A549 (cell line): ENCODE results near the gene GPR37L1. TPM values are rescaled to one million over a fixed set of nuclear protein-coding genes. Genes with fewer than 3 reads are reported as not detected.
A peak's percentile ranks its signal among the peaks of the same experiment; 100 is the strongest.

ENCODE experiments used
- ATAC-seq, 2 experiments: fragments of 200-7000 bp in 1 of 2; fragments of >200 bp in 1 of 2; cut with Nextera tagmentation in 1 of 2; cut with Tn5 transposase in 1 of 2; 3 replicates each; pipeline versions ENCODE4 v1.8.0 to v1.9.1; 2018 to 2020; ENCODE audit warnings: mild to moderate bottlenecking in 1 of 2, moderate library complexity in 1 of 2
- CTCF ChIA-PET: fragments of 300-600 bp; sonication (Branson Sonifier 250); formaldehyde crosslinking; extraction: SDS; loops from one replicate; lab custom pipeline; 2021; ENCODE audit warnings: antibody characterized with exemption, inconsistent platforms; lab: Yijun Ruan, JAX
- POLR2A ChIA-PET: fragments of 350-600 bp; formaldehyde crosslinking; extraction: SDS; loops from one replicate; lab custom pipeline; 2021; ENCODE audit warnings: antibody characterized with exemption, inconsistent platforms; lab: Yijun Ruan, JAX
- DNase-seq, 2 experiments: peaks; one replicate each; pipeline versions ENCODE4 v3.0.0 to v3.0.0-alpha.2; 2011 to 2016; ENCODE audit warnings: low read depth in 1 of 2, low spot score in 1 of 2
- FAIRE-seq: peaks from 2 replicates; lab custom pipeline; 2011; peaks lifted over from hg19 to GRCh38; lab: Jason Lieb, UNC
- H3K27ac ChIP-seq, 2 experiments: fragments of >200 bp; sonication (Bioruptor Twin); formaldehyde crosslinking; 3 replicates each; pipeline ENCODE4 v1.5.1; 2016 to 2017
- H3K4me1 ChIP-seq: fragments of >200 bp; sonication (Bioruptor Twin); formaldehyde crosslinking; 3 replicates; pipeline ENCODE4 v1.6.1; 2016
- H3K4me2 ChIP-seq: fragments of >200 bp; sonication (Bioruptor Twin); formaldehyde crosslinking; 3 replicates; pipeline ENCODE4 v1.6.1; 2016
- H3K4me3 ChIP-seq: fragments of >200 bp; sonication (Bioruptor Twin); formaldehyde crosslinking; 3 replicates; pipeline ENCODE4 v1.5.1; 2016
- H3K9me3 ChIP-seq: fragments of >200 bp; sonication (Bioruptor Twin); formaldehyde crosslinking; 3 replicates; pipeline ENCODE4 v1.6.1; 2016
- ATOH8 ChIP-seq: fragments of 250-450 bp; sonication (Bioruptor Pico); IDR thresholded peaks from 2 replicates; pipeline ENCODE4 v1.5.0; 2020; ENCODE audit warnings: low read depth, mild to moderate bottlenecking, moderate library complexity
- BCL3 ChIP-seq: fragments of >200 bp; sonication (Bioruptor Twin); formaldehyde crosslinking; IDR thresholded peaks from 3 replicates; pipeline ENCODE4 v1.6.1; 2016
- CBX2 ChIP-seq: fragments of 200-600 bp; sonication (generic); IDR thresholded peaks from 2 replicates; pipeline ENCODE4 v1.6.1; 2016; ENCODE audit warnings: low read depth, mild to moderate bottlenecking, borderline replicate concordance
- CEBPB ChIP-seq, 2 experiments: fragments of >200 bp in 1 of 2; sonication (Bioruptor Twin) in 1 of 2; formaldehyde crosslinking in 1 of 2; IDR thresholded peaks; 2 replicates each; pipeline ENCODE4 v1.6.1; 2012 to 2016
- CHD4 ChIP-seq: fragments of 200-600 bp; sonication (generic); IDR thresholded peaks from 2 replicates; pipeline ENCODE4 v1.6.1; 2016; ENCODE audit warnings: antibody characterized with exemption, mild to moderate bottlenecking, borderline replicate concordance
- EHMT2 ChIP-seq: fragments of 200-600 bp; sonication (generic); IDR thresholded peaks from 2 replicates; pipeline ENCODE4 v1.6.1; 2016; ENCODE audit warnings: antibody characterized with exemption, low read depth, mild to moderate bottlenecking, moderate library complexity
- EP300 ChIP-seq, 2 experiments: fragments of >200 bp; sonication (Bioruptor Twin); formaldehyde crosslinking; IDR thresholded peaks; 2 replicates in 1 of 2; 3 replicates in 1 of 2; pipeline ENCODE4 v1.6.1; 2016 to 2017
- HDAC2 ChIP-seq: fragments of 200-600 bp; sonication (generic); IDR thresholded peaks from 2 replicates; pipeline ENCODE4 v1.6.1; 2016
- HMGXB4 ChIP-seq: fragments of 250-450 bp; sonication (Bioruptor Pico); IDR thresholded peaks from 2 replicates; pipeline ENCODE4 v1.5.0; 2021; ENCODE audit warnings: mild to moderate bottlenecking, moderate library complexity, borderline replicate concordance
- JUNB ChIP-seq: fragments of >200 bp; sonication (Bioruptor Twin); formaldehyde crosslinking; IDR thresholded peaks from 2 replicates; pipeline ENCODE4 v1.6.1; 2016
- MAX ChIP-seq: IDR thresholded peaks from 2 replicates; pipeline ENCODE4 v1.6.1; 2012
- MAZ ChIP-seq: fragments of 150-350 bp; IDR thresholded peaks from 2 replicates; pipeline ENCODE4 v1.6.1; 2014; ENCODE audit warnings: antibody characterized with exemption, low read depth, low read length, borderline replicate concordance
- MYC ChIP-seq: IDR thresholded peaks from 2 replicates; pipeline ENCODE4 v1.6.1; 2012; ENCODE audit warnings: mild to moderate bottlenecking, inconsistent platforms, low read length, improper control_type of control experiment, borderline replicate concordance
- POLR2AphosphoS2 ChIP-seq: conservative IDR thresholded peaks from 2 replicates; pipeline ENCODE4 v1.6.1; 2012; ENCODE audit warnings: low read length, improper control_type of control experiment, inconsistent platforms
- RARB ChIP-seq: fragments of 250-450 bp; sonication (Bioruptor Pico); IDR thresholded peaks from 2 replicates; pipeline ENCODE4 v1.8.0; 2021; ENCODE audit warnings: mild to moderate bottlenecking, moderate library complexity
- RCOR1 ChIP-seq: fragments of 150-350 bp; IDR thresholded peaks from 2 replicates; pipeline ENCODE4 v1.6.1; 2014; ENCODE audit warnings: antibody characterized with exemption, low read length, low read depth
- RFX5 ChIP-seq: fragments of 450-650 bp; IDR thresholded peaks from 2 replicates; pipeline ENCODE4 v1.7.1; 2014; ENCODE audit warnings: antibody characterized with exemption, mild to moderate bottlenecking, moderate library complexity
- TP53 ChIP-seq: fragments of 250-450 bp; sonication (Bioruptor Pico); IDR thresholded peaks from 2 replicates; pipeline ENCODE4 v1.5.0; 2021; ENCODE audit warnings: mild to moderate bottlenecking, moderate library complexity
- ZNF302 ChIP-seq: fragments of 250-450 bp; sonication (Bioruptor Pico); IDR thresholded peaks from 2 replicates; pipeline ENCODE4 v1.9.0; 2021; ENCODE audit warnings: inconsistent platforms, mild to moderate bottlenecking, moderate library complexity
- ZSCAN20 ChIP-seq: fragments of 250-450 bp; sonication (Bioruptor Pico); IDR thresholded peaks from 2 replicates; pipeline ENCODE4 v1.8.0; 2022; ENCODE audit warnings: mild to moderate bottlenecking, moderate library complexity
- WGBS: methylation state at CpG from one replicate; pipeline ENCODE4 v1.1.6; 2017; ENCODE audit errors: missing lambda C conversion rate; 5-methylcytosine and 5-hydroxymethylcytosine counted together
- polyA plus RNA-seq, 4 experiments: library from polyadenylated mRNA; depleted of rRNA in 3 of 4; stranded (reverse); fragments of >200 nt; fragmentation: RNase III in 1 of 4; extraction: RNeasy Plus Mini Kit Qiagen cat#74134 plus additional on column Dnase treatment in 1 of 4; gene quantifications; 2 replicates in 3 of 4; 3 replicates in 1 of 4; pipeline ENCODE4 v1.2.3, GENCODE V29; 2011 to 2017

GPR37L1 gene
- polyA plus RNA-seq, 2 of the 4 experiments (the other 2 are of a cell fraction): 0.08 to 0.13 TPM

GRCh38 chr1:202170726-202171125 is 48.0 kb downstream of the GPR37L1 start:
- no peak for TF ChIP-seq MAZ
- H3K4me3 ChIP-seq: no peak overlapping the region
- ChIA-PET POLR2A (no interaction called here), CTCF (interaction anchor here (0.5 to 1.8 kb wide), 9 partner anchors 8 to 651 kb away, joined by 3 to 6 read pairs (median 4); partner anchors contain the start of gene LGR6)
- H3K9me3 ChIP-seq: no peaks in the 10 kb centered on the region
- H3K27ac ChIP-seq: no peak overlapping the region
- no peaks in the 10 kb centered on the region for H3K4me1 ChIP-seq
- H3K4me2 ChIP-seq: no peak overlapping the region
- WGBS: 83% methylated on average over 6 of the region's 6 CpGs
- no peak for DNase-seq
- FAIRE-seq: no peak
- no peak; a peak in 1 of 6 replicates for ATAC-seq

- ChIA-PET CTCF (interaction anchor here (0.7 to 1.8 kb wide), 5 partner anchors 9 to 154 kb away, joined by 3 to 5 read pairs (median 4); partner anchors contain the start of gene LGR6), POLR2A (no interaction called here)
- TF ChIP-seq MAX: no peak
- Histone ChIP-seq H3K4me2 (no peak overlapping the region), H3K4me3 (no peak overlapping the region), H3K27ac (no peak overlapping the region), H3K4me1 (no peaks in the 10 kb centered on the region), H3K9me3 (no peaks in the 10 kb centered on the region)
- ATAC-seq: peak; percentile 19 to 32; a peak in 4 of 6 replicates
- no peak for FAIRE-seq
- DNase-seq: no peak
- 92% methylated on average over 10 of the region's 11 CpGs for WGBS
These were observed 48.7 kb downstream of the GPR37L1 start for GRCh38 chr1:202171292-202172014.

GRCh38 chr1:202172015-202172355 is 49.3 kb downstream of the GPR37L1 start:
- POLR2A ChIA-PET: no interaction called here
- DNase-seq (no peak), FAIRE-seq (no peak), ATAC-seq (peak; percentile 24 to 30; a peak in 4 of 6 replicates)
- no peak for TF ChIP-seq BCL3
- no peak for TF ChIP-seq POLR2AphosphoS2
- TF ChIP-seq ZSCAN20 (CRISPR knock-in tag): no peak
- TF ChIP-seq CBX2: no peak
- no peak for TF ChIP-seq RARB (CRISPR knock-in tag)
- no peak for TF ChIP-seq ATOH8 (CRISPR knock-in tag)
- no peaks in the 10 kb centered on the region for H3K9me3 ChIP-seq
- CTCF ChIA-PET: interaction anchor here (1.7 kb wide), 1 partner anchor 9 kb away, joined by 4 read pairs; no protein-coding TSS in a partner anchor
- no peak overlapping the region for H3K27ac ChIP-seq
- H3K4me2 ChIP-seq: no peak overlapping the region
- H3K4me3 ChIP-seq: no peak overlapping the region
- 80% methylated on average over 4 of the region's 5 CpGs for WGBS
- no peaks in the 10 kb centered on the region for H3K4me1 ChIP-seq

GRCh38 chr1:202173993-202174392 is 51.3 kb downstream of the GPR37L1 start:
- no peak for DNase-seq
- TF ChIP-seq POLR2AphosphoS2: no peak
- no peak for TF ChIP-seq TP53 (CRISPR knock-in tag)
- TF ChIP-seq ZSCAN20 (CRISPR knock-in tag): no peak
- TF ChIP-seq EP300 (IDR thresholded peaks at IDR 0.05): no peak
- TF ChIP-seq JUNB: no peak
- TF ChIP-seq HMGXB4 (CRISPR knock-in tag): no peak
- TF ChIP-seq HDAC2: no peak
- no peak for TF ChIP-seq MYC
- TF ChIP-seq EHMT2: no peak
- TF ChIP-seq MAZ: no peak
- TF ChIP-seq CHD4: no peak
- no peak for TF ChIP-seq RCOR1
- TF ChIP-seq RFX5: no peak
- TF ChIP-seq CEBPB (IDR thresholded peaks at IDR 0.05): no peak
- TF ChIP-seq ZNF302: no peak
- ChIA-PET CTCF (interaction anchor here (0.7 to 4.8 kb wide), 9 partner anchors 10 to 546 kb away, joined by 3 to 32 read pairs (median 4); partner anchors contain the start of genes LGR6 and PTPN7), POLR2A (no interaction called here)
- no peak overlapping the region for H3K4me3 ChIP-seq
- H3K4me2 ChIP-seq: no peak overlapping the region
- no peaks in the 10 kb centered on the region for H3K9me3 ChIP-seq
- FAIRE-seq: no peak
- H3K27ac ChIP-seq: no peak overlapping the region
- H3K4me1 ChIP-seq: no peaks in the 10 kb centered on the region
- no peak for ATAC-seq
- WGBS: 68% methylated on average over 7 of the region's 7 CpGs
